GM18868 (cell line): ENCODE data around the gene SLC7A11.
"Not testable (repeated sequence)": the region's sequence is repeated elsewhere in the genome, so short reads cannot be mapped to it uniquely, and the experiment has no call there.

Experiments used
- ATAC-seq: cut with Tn5 transposase; IDR thresholded peaks from one replicate; pipeline ENCODE4 v1.9.1; 2021; ENCODE audit warnings: mild to moderate bottlenecking, moderate library complexity; ENCODE audit not compliant: unreplicated experiment

Gene SLC7A11

DNA sequence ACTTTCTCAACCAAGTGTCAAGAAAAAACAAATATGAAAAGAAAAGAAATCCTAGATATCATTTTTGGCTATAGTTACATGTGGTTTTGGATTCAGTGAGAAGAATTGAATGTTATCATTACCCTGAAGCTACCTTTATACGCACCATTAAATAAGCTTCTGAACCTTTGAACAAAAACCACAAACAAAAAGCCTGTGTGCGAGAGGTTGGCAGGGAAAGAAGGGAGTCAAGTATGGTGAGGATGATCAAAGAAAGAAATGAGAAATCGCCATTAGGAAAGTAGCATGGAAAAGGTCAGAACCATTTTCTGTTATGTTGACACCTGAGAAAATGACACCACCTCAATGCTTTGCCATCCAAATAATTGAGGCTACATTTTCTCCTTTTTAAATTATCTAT lies 1.2 kb upstream of the SLC7A11 start:
- no peak for ATAC-seq

DNA sequence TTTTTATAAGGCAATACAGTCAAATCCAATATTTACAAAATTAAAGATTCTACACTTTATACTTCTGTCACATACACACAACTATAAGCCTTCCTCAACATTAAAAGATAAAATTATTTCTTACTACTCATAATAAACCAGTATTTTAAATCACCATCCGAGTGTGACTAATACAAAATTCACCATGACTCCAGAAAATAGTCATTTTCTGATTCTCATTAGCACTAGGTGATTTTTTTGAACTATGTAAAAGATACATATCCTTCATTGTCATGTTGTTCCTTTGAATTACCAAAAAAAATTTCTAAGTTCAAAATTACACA lies 646 bp upstream of the SLC7A11 start:
- no peak for ATAC-seq

DNA sequence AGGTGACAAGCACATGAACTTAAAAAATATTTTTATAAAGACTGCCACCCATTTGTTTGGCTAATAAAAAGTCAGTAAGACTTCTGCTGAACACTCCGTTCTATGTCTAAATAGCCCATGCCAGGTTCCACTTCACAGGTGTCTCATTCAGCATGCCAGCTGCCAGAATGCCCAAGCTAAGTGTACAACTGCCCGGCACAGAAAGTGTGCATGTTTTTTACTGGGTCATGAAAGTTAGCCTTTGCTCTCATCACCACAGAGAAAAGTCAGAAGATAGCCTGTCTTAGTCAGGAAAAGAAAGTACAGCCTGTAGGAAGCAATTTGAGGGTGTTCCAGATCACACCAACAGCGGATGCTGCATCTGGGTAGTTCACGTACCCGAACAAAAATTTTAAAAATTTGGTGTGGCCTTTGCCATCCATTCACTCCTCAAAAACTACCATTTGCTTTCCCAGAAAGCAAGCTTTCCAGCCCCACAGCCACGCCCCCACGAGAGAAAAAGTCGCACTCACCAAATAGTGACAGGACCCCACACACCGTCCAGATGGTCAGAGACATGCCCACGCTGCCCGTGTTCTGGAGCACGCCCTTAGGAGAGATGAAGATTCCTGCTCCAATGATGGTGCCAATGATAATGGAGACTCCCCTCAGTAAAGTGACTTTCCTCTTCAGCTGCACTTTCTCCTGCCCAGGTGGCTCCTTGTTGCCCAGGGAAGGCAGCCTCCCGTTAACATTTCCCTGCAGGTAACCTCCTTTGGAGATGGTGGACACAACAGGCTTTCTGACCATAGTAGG lies 671 bp downstream of the SLC7A11 start:
- ATAC-seq, result no peak

DNA sequence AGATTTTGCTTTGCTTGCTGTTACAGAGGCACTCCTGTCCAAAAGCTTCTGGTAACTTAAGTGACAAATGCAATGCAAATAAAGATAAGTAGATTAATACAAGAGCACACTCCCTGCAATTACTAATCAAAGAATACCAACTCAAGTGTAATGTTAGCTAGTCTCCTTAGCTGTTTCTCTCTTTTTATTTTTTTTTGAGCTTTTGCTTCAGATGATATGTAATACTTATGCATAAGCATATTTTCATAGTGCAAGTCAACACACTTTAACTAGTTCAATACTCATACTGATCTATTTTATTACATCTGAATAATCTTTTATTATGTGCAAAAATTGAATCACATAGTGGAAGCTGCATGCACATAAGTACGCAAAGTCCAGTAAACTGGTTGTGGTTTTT lies 2.7 kb downstream of the SLC7A11 start:
- no peak for ATAC-seq

DNA sequence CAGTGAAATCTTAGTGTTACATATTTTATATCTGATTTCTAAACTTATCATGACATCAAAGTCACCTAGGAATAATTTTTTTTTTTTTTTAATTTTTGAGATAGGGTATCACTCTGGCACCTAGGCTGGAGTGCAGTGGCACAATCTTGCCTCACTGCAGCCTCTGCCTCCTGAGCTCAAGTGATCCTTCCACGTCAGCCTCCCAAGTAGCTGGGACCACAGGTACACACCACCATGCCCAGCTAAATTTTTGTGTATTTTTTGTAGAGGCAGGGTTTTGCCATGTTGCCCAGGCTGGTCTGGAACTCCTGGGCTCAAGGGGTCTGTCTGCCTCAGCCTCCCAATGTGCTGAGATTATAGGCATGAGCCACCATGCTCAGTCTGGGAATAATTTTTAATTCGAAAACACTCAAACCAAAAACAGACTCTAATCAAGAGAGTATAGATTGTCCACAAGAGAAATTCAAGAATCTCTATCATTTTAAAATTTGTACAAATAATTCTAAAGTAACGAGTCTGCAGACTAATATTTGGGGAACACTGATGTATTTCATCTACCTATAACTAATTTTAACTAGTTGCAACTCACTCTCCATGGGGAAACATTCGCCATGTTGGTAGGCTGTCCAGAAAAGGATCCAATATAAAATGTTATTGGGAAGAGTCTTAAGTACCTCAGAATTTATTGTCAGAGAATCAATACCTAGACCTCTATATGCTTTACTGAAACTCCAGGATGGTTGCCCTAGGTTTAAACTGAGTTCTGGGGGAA lies 3.4 kb downstream of the SLC7A11 start:
- no peak for ATAC-seq

DNA sequence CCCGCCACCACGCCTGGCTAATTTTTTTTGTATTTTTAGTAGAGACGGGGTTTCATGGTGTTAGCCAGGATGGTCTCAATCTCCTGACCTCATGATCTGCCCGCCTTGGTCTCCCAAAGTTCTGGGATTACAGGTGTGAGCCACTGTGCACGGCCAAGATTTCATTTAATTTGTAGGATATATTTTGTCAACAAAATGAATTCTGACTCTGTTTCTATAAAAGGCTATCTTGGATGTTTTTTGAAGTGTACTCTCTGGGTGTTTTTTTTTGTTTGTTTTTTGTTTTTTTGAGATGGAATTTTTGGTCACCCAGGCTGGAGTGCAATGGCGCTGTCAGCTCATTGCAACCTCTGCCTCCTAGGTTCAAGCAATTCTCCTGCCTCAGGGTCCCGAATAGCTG lies 5.0 kb downstream of the SLC7A11 start:
- not testable (repeated sequence) for ATAC-seq

DNA sequence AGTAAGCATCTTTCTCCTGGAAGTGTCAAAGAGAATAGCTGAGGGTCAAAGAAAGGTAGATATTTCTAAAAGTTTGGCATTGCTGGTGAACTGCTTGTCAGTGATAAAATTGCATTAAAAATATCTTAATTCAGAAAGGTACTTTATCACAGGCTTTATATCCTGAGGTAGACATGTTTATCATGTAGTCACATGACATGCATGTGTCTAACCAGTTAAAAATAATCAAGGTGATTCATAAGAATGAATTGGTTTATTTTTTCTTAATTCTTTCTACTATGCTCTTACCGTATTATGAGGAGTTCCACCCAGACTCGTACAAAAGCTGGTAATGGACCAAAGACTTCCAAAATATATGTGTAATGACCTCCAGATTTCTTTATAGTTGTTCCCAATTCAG lies 6.1 kb downstream of the SLC7A11 start:
- peak; percentile 11 for ATAC-seq

DNA sequence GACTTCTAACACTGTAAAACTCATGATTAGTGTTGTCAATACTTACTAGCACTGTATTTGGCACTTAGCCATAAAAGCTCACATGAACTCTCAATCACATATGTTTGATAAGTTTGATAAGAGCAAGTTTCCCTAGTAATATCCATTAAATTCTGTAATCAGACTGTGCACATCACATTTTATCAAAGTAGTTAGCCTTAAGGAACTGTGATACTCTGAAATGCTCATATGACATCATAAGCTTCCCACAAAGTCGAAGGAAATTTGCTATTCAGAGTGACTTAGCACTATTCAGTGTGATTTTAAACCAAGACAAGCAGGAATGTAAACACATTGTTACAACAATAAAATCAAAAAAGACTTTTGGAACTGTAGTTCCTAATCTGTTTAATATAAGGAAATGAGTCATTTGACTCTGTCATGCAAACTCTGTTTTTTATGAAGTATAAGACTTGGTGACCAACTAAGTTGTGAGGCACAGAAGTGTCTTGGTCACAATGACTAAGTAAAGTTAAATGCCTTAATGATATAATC lies 6.7 kb downstream of the SLC7A11 start:
- peak; percentile 74 for ATAC-seq

DNA sequence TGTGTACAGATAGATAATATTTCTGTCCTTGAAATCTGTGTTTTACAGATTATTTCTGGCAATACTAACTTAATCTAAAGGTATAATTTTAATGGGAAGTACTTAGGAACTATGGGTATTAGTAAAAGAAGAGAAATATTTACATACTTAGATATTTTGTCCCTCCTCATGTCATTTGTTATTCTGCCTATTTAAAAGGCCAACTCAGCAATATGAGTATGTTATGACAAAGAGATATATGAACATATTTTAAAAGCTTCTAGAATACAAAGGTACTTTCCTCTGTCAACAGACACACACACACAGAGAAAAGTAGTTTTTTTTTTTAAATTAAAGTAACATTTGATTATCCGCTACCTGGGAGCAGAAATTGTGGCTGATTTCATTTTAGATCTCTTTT lies 7.9 kb downstream of the SLC7A11 start:
- ATAC-seq, result no peak

DNA sequence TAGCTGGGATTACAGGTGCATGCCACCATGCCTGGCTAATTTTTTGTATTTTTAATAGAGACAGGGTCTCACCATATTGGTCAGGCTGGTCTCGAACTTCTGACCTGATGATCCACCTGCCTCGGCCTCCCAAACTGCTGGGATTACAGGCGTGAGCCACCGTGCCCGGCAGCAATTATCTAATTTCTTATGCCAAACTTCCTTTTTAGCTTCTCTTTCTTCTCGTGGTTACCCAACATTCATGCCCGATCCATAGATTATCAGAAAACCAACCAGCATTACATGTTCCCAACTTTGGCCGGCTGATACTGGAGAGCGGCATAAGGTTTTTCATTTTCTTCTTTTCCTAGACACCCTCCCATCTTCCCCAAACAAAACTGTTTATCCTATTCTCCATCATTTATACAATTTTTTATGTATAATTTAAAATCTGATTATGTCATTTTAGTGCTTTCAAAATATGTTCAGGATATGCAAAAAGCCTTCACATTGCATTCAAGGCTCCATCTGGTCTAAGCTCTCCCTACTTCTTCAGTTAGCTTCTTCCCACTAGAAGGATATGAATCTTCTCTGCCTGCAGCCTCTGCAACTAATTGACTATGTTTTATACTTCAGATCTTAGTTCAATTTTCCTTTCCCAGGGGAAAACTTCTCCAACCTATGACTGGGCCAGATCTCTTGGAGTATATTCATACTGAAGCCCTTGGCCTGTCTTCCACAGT lies 8.7 kb downstream of the SLC7A11 start:
- ATAC-seq, result no peak

DNA sequence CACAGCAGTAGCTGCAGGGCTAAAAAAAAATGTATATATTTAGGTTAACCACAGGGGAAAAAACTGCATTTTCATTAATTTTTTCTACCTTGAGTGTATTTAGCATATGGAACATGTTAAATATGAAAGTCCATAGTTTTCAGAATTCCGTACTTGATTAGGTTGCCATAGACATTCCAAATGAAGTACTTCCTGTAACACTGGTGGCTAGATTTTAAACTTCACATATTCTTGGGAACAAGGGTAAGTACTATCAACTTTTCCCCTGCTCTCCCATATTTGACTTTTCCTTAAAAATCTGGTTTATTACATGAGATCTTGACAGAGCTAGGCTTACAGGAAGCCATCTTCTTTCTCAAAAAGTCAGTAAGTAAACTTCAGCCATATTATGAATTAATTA lies 9.8 kb downstream of the SLC7A11 start:
- ATAC-seq, result no peak

DNA sequence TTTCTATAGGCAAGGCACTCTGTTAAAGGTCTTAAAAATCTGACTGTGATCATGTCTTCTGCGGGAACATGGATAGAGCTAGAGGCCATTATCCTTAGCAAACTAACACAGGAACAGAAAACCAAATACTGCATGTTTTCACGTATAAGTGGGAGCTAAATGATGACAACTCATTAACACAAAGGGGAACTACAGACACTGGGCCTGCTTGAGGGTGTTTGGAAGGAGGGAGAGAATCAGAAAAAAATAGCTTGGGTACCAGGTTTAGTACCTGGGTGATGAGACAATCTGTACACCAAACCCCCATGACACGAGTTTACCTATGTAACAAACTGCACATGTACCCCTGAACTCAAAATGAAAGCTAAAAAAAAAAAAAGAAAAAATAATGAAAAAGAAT lies 12.1 kb downstream of the SLC7A11 start:
- no peak for ATAC-seq

DNA sequence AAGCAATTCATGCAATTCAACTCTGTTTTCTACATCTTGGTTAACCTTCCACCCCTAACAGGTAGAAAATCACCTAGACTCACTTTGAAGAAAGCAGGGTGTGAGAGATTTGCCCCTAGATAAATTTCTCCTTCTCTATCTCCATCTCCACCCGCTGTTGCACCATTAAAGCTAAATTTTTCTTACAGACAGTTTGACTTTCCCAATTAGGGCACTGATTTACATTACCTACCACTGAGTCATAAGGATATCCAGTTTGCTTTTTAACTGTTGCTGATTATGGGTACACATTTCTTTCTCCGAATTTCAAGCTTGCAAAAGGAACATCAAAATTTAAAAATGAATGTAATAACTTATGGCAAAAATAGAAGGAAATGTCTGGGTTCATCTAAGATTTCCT lies 13.0 kb downstream of the SLC7A11 start:
- ATAC-seq, result no peak

DNA sequence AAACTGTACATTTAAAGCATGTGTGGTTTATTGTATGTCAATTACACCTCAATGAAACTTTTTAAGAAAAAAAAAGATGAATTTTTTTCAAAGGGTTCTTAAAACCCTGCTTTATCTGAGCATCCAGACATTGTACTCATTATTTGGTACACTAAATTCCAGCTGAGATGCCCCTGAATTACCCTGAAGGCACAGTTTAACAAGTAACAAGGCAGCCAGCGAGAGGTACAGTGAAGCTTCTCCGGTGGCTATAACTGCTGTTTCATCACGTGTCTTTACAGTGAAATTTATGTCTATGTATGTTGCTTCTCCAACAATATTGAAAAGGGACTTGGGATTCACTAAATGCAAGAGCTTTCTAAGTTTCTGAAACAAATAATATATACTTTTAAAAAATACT lies 15.8 kb downstream of the SLC7A11 start:
- ATAC-seq, result no peak

DNA sequence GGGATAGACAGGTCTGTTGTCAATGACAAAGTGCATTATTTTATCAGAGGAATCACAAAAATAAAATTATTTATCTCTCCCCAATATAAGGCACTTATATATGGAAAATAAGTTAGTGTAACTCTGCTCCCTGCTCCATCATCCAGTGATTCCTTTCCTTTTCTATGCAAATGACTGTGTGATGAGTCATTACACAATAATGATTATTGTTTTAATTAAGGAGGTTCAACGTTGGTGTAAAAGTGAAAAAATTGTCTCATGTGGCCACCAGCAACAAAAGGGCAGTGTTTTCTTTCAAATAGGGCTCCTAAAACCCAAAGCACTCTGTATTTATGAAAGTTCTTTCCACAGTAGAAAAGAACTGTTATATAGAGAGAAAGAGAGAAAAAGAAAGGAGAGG lies 16.7 kb downstream of the SLC7A11 start:
- ATAC-seq, result no peak

DNA sequence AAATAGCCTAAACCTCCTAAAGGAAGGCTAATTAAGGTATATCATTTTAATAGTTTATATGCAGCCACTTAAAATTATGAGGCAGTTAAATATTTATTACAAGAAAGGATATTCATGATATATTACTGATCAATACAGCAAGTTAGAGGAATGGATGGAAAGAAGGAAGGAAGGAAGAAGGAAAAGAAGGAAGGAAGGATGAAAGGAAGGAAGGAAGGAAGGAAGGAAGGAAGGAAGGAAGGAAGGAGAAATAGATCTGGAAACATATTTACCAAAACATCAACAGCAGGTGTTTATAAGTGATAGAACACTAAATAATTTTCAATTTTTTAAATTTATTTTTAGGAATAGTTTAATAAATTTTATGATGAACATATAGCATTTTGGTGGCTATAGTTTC lies 17.5 kb downstream of the SLC7A11 start:
- ATAC-seq, result no peak

DNA sequence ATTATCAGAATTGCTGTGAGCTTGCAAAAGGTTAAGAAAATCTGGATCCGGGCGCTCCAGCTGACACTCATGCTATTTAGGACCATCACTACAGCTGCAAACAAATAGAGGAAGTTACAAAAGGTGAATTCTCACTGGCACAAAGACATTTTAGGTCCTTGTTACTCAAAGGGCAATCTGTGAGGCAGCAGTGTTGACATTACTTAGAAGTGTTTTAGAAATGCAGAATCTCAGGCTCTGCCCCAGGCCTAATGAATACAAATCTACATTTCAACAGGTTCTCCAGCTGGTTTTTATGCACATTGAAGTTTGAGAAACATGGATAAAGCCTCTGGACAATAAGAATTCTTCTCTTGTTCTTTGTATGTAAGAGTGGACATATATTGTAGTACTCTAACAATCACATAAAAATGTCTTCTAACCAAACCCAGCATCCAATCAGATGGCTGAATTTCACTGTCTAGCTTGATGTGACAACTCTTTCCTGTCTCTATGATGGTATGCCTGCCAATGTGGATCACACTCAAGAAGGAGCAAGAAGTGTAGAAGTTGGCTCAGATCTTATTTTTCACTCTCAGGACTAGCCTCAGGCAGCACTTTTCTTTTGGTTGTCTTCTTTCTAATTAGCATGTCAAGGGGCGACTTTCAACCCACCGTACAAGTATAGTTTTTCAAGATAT lies 18.8 kb downstream of the SLC7A11 start:
- peak; percentile 78 for ATAC-seq

DNA sequence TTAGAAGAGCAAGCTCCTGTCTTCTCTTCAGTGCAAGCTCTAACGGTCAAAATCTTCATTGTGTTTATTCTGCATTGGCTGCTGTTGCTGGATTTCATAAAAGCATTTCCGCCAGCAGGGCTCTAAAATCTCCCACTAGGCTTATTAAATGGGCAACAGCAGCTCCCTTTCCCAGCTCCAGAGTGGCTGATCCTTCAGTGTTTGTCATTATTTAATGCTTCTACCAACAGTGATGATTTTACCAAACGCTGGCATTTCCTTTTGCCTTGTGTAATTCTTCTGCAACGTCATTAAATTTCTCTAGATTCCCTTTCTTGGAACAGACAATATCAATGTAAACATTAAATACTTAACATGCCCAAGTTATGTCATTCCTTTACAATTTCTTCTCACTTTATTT lies 20.1 kb downstream of the SLC7A11 start:
- ATAC-seq, result no peak

DNA sequence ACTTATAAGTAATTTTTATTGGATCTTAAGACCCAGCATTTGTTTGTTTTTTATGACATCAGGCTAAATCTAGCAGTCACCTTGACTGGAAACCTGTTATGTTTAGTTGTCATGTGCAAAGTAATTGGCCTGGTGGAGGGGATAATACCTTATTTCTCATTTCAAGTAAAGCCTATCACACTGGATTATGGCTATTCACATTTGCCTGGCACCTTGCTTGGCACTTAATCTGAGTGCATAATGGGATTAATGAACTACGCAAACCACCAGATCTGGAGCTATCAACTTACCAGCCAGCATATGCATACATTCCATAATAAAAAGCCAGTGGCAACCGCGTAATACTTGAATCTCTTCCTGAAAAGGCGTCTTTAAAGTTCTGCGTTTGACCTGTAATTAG lies 23.2 kb downstream of the SLC7A11 start:
- no peak for ATAC-seq

DNA sequence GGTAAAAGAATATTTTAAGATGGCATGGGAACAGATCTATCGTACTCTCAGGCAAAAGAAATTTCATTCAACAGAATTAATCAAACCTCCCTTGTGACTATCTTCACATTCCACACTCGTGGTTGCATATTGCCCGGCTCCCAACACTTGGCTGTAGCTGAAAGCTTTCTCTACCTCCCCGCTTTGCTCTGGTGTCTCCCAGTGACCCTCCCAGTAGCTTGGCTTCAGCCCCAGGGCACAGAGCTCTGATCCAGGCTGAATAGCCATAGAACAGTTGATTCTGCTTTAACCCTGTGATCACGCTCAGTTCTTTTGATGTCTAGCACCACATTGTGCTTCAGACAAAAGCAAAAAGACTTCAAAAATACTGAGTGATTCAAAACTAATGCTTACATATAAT lies 24.6 kb downstream of the SLC7A11 start:
- ATAC-seq, result no peak

DNA sequence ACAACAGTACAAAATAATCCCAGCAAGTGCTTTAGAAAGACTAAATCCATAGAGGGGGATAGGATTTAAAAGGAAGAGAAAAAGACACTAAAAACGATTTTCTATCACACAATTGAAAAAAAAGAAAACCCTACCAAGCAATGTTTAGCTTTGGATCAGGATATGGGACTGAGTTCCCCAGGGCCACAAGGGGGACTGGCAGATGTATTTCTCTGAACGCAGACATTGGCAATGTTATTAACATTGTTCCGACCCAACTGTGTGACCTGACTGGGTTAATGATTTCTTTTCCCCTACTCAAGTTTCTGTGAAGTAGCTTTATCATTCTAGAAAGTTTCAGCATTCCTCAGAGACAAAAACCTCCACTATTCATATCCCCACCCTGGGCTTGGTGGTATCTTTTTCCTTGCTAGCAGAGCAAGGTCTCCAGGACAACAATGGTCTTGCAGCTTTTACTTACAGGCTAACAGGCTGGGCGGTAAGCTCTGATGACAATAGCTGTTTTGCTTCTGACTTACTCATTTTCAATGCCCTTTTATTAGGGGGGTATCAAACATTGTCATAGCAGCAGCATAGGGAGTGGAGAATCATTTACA lies 25.8 kb downstream of the SLC7A11 start:
- no peak for ATAC-seq
